HL-60/S4 treated with retinoic acid at 250 ng/mL for 4 days and 3 days (cell line): Measurements from ENCODE around the gene PSMD13.

Source experiments
- in situ Hi-C: fragments of 300-500 bp; cut with MboI; formaldehyde crosslinking; loops from 2 replicates; pipeline ENCODE4 v1.7.0; 2022; ENCODE audit warnings: low sequenced_read_pairs

PSMD13 gene

GRCh38 chr11:297586-298405 is 61.0 kb downstream of the PSMD13 start:
- in situ Hi-C loops = no loop called here

- in situ Hi-C loops = no loop called here
Measured at GRCh38 chr11:298406-299065, 61.8 kb downstream of the PSMD13 start.

DNA sequence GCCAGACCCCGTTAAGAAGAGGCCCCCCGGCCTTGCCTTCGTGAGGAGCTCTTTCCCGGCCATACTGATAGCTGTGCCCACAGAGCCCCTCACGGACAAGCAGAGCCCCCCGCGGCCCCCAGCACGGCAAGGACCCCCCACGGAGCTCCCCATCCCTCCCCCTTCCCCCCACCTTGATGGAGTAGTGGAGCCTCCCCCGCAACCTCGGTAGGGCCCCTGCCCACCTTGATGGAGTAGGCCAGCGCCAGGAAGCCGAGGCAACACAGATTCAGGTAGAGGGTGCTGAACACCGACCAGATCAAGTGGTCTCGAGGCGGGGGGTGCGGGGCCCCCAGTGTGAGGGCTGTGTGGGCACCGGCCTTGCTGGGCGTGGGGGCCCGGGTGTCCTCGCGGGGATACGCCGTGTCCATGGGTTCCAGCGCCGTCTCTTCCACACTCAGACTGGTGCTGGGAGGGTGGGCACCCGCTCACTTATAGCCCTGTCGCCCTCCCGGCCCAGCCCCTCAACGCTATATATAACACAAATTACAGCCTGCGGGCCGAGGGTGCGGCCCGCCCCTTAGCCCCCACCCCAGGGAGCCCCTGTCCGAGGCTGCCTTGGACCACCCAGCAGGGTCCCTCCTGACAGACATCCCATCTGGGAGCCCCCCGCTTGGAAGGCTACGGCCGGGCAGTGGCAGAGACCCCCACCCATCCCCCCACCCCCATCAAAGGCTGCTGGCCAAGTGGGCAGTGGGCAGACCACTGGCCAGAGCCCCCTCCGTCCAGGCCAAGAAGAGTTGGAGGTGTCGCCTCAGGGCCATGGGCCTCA is 62.5 kb downstream of the PSMD13 start, which contains the start of gene IFITM5:
Gene IFITM5 (minus strand): TSS at position 446 of the 811 bp plus-strand sequence. CDS start 36 bp downstream, at position 410.
- in situ Hi-C loops = no loop called here

DNA sequence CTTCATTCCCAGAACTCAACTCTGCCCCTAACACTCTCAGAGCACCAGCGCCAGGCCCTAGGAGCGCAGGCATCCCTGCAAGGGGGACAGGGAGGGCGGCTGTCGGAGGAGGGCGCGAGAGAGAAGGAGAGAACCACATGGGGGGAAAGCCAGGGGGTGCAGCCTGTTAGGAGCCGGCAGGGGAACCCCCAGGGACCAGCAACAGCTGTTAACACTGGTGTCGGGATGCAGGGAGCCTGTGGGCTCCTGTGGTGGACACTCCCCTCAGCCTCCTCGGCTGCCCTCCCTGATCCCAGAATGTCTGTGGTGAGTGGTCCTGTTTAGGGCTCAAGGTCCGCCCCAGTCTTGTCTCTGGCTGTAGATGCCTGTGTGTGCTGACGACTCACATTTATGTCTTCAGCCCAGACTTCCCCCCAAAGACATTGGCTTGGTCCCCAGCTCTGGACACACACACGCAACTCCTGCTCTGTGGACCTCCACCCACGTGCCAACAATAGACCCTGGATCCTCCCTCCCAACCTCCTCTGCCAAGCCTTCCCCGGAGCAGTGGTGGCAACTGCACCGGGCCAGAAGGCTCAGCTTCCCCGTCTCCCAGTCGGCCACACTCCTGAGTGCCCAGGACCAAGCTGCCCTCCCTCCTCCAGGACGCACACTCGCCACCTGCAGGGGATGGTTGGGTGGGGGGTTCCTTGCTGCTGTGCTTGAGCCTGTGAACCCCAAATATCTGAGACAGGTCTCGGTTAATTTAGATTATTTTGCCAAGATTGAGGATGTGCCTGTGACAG is 63.4 kb downstream of the PSMD13 start:
- in situ Hi-C loops = no loop called here
